Muscle layer of duodenum (tissue), 2 donors: ENCODE measurements around the gene DENND1A.
"Not testable (repeated sequence)": the region's sequence is repeated elsewhere in the genome, so short reads cannot be mapped to it uniquely, and the experiment has no call there.

Experiments
- H3K27ac ChIP-seq: one replicate; pipeline ENCODE4 v1.7.0; 2013; ENCODE audit warnings: mild to moderate bottlenecking, low read length
- H3K27me3 ChIP-seq: one replicate; pipeline ENCODE4 v1.7.0; 2013; ENCODE audit warnings: low read depth, mild to moderate bottlenecking, control low read depth, low read length
- H3K36me3 ChIP-seq, 2 donors: one replicate each; pipeline ENCODE4 v1.7.0; 2013; ENCODE audit warnings: low read length in 2 of 2, control low read depth in 1 of 2, mild to moderate bottlenecking in 1 of 2; ENCODE audit not compliant: insufficient read depth in 2 of 2, control insufficient read depth in 1 of 2
- H3K4me1 ChIP-seq, 2 donors: one replicate each; pipeline ENCODE4 v1.7.0; 2013; ENCODE audit warnings: low read length in 2 of 2, mild to moderate bottlenecking in 2 of 2, control low read depth in 1 of 2, moderate library complexity in 1 of 2; ENCODE audit not compliant: insufficient read depth in 2 of 2, control insufficient read depth in 1 of 2
- H3K4me3 ChIP-seq, 2 donors: one replicate each; pipeline ENCODE4 v1.7.0; 2013; ENCODE audit warnings: low read length in 2 of 2, low read depth in 1 of 2, mild to moderate bottlenecking in 1 of 2
- H3K9me3 ChIP-seq, 2 donors: one replicate each; pipeline ENCODE4 v1.7.0; 2013; ENCODE audit warnings: low read length in 2 of 2, control low read depth in 1 of 2, mild to moderate bottlenecking in 1 of 2; ENCODE audit not compliant: control insufficient read depth in 1 of 2
- donor health status: healthy.

Gene DENND1A

GRCh38 chr9:123640792-123641222 is 289.1 kb downstream of the DENND1A start:
- Histone ChIP-seq H3K27ac (no peak overlapping the region), H3K27me3 (no peaks in the 10 kb centered on the region), H3K4me3 (no peak overlapping the region), H3K36me3 (no peaks in the 10 kb centered on the region), H3K9me3 (no peaks in the 10 kb centered on the region), H3K4me1 (peaks cover 8 to 17% of the 10 kb centered on the region in 2 donors)

GRCh38 chr9:123639743-123640142 is 290.2 kb downstream of the DENND1A start:
- no peak overlapping the region for H3K4me3 ChIP-seq
- no peaks in the 10 kb centered on the region for H3K36me3 ChIP-seq
- no peaks in the 10 kb centered on the region for H3K27me3 ChIP-seq
- no peak overlapping the region for H3K27ac ChIP-seq
- H3K4me1 ChIP-seq: peaks cover 8 to 17% of the 10 kb centered on the region in 2 donors
- H3K9me3 ChIP-seq: no peaks in the 10 kb centered on the region

DNA sequence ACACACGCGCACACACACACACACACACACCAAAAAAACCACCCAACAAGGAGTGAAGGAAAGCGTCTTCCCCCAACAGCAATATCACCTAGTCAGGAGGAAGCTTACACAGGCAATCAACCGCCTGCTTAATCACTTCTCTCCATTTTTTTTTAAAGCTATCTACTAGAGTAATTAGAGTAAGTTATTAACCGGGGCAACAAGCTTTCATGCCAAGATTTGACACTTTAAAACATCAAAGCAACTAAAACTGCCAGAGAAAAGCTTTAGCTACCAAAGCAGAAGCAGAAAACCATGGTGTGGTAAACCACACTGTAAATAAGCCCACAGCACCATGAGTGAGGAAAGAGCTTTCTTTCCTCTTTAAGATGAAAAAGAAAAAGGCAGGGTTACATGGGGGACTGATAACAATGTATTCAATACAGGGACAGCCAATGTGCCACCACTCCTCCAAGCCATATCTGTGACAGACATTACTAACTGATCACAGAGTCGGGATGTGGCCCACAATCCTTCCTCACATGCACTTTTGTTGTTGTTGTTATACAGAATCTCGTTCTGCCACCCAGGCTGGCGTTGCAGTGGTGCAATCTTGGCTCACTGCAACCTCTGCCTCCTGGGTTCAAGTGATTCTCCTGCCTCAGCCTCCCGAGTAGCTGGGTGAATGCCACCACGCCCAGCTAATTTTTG is 291.8 kb downstream of the DENND1A start:
- H3K27ac ChIP-seq: no peak overlapping the region
- H3K27me3 ChIP-seq: no peaks in the 10 kb centered on the region
- peaks cover 6 to 17% of the 10 kb centered on the region in 2 donors for H3K4me1 ChIP-seq
- H3K9me3 ChIP-seq: no peaks in the 10 kb centered on the region
- H3K4me3 ChIP-seq: peak overlapping the region; percentile 35 to 53
- H3K36me3 ChIP-seq: no peaks in the 10 kb centered on the region

DNA sequence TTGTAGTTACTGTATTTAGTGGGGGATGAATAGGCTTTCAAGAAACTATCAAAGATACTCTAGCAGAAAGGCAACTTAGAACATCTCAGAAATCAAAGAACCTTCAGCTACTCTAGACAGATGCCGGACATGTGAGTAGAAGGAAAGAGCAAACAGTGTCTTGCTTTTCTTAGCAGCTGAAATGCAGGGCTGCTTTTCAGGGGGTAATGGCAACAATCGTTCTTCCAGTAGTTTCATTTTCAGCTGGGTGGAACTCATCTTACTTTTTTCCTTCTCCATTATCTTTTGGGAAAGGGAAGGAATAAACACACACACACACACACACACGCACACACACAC is 292.4 kb downstream of the DENND1A start:
- H3K4me3 ChIP-seq: peak overlapping the region; percentile 35 to 53
- H3K27ac ChIP-seq: no peak overlapping the region
- no peaks in the 10 kb centered on the region for H3K36me3 ChIP-seq

DNA sequence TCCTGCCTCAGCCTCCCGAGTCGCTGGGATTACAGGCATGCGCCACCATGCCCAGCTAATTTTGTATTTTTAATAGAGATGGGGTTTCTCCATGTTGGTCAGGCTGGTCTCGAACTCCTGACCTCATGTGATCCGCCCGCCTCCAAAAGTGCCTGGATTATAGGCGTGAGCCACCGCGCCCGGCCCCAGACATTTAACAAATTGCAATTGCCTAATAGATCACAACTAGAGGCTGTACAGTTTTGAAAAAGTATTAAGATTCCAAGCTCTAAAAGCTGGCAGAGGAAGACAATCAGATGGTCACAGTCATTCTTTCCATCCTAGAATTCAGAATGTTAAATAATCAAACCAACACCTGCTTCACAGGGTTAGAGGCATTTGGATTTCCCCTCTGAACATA is 293.1 kb downstream of the DENND1A start:
- H3K4me1 ChIP-seq, H3K9me3 ChIP-seq, H3K36me3 ChIP-seq, H3K27ac ChIP-seq, H3K4me3 ChIP-seq, H3K27me3 ChIP-seq: not testable (repeated sequence)

More for the DNA sequence above, 292.4 kb downstream of the DENND1A start:
- no peaks in the 10 kb centered on the region for H3K27me3 ChIP-seq
- H3K9me3 ChIP-seq: no peaks in the 10 kb centered on the region
- peaks cover 1 to 12% of the 10 kb centered on the region in 2 donors for H3K4me1 ChIP-seq

DNA sequence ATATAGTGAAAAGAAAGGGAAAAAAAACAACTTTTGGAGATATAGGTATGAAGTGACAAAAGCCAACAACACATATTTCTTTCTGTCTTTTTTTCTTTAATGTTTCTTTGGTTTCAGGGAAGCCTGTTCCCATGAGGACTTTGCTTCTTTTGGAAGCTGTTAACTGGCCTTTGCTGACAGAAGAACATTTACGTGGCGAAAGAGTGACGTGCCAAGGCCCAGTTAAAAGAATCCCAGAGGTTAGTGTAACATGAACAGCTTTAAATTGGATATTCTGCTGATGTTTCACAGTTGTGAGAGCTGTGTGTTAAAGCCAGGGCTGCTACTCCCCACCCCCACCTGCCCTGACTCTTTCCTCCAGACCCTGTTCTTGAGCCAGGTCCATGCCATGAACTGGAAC is 298.1 kb downstream of the DENND1A start:
- Histone ChIP-seq H3K27ac (no peak overlapping the region), H3K4me3 (no peak overlapping the region), H3K4me1 (no peaks in the 10 kb centered on the region), H3K27me3 (no peaks in the 10 kb centered on the region), H3K36me3 (peaks cover 1 to 5% of the 10 kb centered on the region in 2 donors), H3K9me3 (no peaks in the 10 kb centered on the region)

DNA sequence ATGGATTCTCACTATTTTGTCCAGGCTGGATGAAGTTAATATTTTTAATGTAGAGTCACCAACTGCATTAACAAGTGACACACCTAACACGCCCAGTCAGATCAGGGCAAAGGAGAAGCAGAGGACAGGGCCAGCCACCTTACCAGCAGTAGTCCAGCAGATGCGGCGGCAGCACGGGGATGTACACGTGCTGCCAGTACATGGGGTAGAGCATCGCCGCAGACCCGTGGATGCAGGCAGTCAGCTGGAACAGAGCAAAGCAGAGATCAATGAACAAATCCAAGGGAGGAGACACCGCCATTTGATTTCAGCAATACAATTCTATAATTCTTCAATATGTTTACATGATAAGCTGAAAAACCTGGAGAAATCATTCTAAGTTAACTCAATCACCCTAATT is 299.7 kb downstream of the DENND1A start:
- Histone ChIP-seq H3K4me3 (no peak overlapping the region), H3K9me3 (no peaks in the 10 kb centered on the region), H3K27ac (no peak overlapping the region), H3K27me3 (no peaks in the 10 kb centered on the region), H3K4me1 (no peaks in the 10 kb centered on the region), H3K36me3 (peaks cover 5% of the 10 kb centered on the region in 2 donors)

- H3K4me1 ChIP-seq: no peaks in the 10 kb centered on the region
- H3K36me3 ChIP-seq: peaks cover 5% of the 10 kb centered on the region in 2 donors
- H3K27ac ChIP-seq: no peak overlapping the region
- H3K4me3 ChIP-seq: no peak overlapping the region
- no peaks in the 10 kb centered on the region for H3K9me3 ChIP-seq
- no peaks in the 10 kb centered on the region for H3K27me3 ChIP-seq
These were observed 300.4 kb downstream of the DENND1A start for GRCh38 chr9:123629531-123629930.

DNA sequence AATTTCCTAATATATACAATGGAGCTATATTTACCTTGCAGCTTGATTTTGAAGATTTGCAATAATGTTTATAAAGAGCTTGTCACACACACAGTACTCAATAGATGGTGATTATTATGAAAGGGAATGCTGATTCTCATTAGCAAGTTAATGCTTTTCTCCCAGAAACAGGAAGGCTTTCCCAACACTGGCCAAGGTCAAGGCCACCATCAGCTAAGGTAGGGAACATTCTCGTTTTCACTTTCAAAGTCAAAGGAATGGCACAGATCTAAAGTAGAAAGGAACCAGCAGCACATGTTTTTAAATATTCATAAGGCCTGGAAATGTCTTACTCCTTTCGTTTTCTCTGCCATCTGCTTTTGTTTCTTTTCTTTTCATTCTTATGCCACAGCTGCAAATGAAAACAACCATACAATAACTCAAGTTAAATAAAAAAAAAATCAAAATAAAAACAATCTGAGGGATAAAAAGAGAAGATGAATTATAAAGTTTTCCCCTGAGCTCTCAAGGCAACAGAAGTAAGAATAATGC is 307.1 kb downstream of the DENND1A start:
- H3K9me3 ChIP-seq: no peaks in the 10 kb centered on the region

GRCh38 chr9:123620239-123620638 is 309.7 kb downstream of the DENND1A start:
- no peaks in the 10 kb centered on the region for H3K27me3 ChIP-seq
- no peak overlapping the region for H3K4me3 ChIP-seq
- H3K36me3 ChIP-seq: no peaks in the 10 kb centered on the region
- H3K9me3 ChIP-seq: no peaks in the 10 kb centered on the region
- H3K27ac ChIP-seq: no peak overlapping the region
- H3K4me1 ChIP-seq: no peaks in the 10 kb centered on the region

More for the DNA sequence above, 307.1 kb downstream of the DENND1A start:
- Histone ChIP-seq H3K27me3 (no peaks in the 10 kb centered on the region), H3K36me3 (peaks cover 0 to 5% of the 10 kb centered on the region in 2 donors), H3K27ac (no peak overlapping the region), H3K4me1 (no peaks in the 10 kb centered on the region), H3K4me3 (no peak overlapping the region)

GRCh38 chr9:123617952-123618678 is 311.8 kb downstream of the DENND1A start:
- Histone ChIP-seq H3K36me3 (no peaks in the 10 kb centered on the region), H3K9me3 (no peaks in the 10 kb centered on the region), H3K4me3 (no peak overlapping the region), H3K27me3 (no peaks in the 10 kb centered on the region), H3K27ac (no peak overlapping the region), H3K4me1 (no peaks in the 10 kb centered on the region)
